Endothelial cell of umbilical vein (primary cell): Measurements from ENCODE around the gene ZMYM1. TPM values are rescaled to one million over a fixed set of nuclear protein-coding genes. Genes with fewer than 3 reads are reported as not detected.

Source experiments
- BruUV-seq: library from RNA; stranded (reverse); fragments of 400-500 nt; replicated peaks from 2 replicates; lab custom pipeline; 2021; lab: Mats Ljungman, UMichigan
- CTCF ChIA-PET: fragments of 300-600, 350-600 bp; sonication (Branson Sonifier 250); formaldehyde crosslinking; loops from one replicate; lab custom pipeline; 2021; ENCODE audit warnings: antibody characterized with exemption, inconsistent platforms; lab: Charles Lee
- POLR2A ChIA-PET: fragments of 300-600, 350-600 bp; sonication (Branson Sonifier 250); formaldehyde crosslinking; loops from one replicate; lab custom pipeline; 2021; ENCODE audit warnings: antibody characterized with exemption, inconsistent platforms; lab: Charles Lee
- DNase-seq: peaks from one replicate; pipeline ENCODE4 v3.0.0-alpha.2; 2011; ENCODE audit warnings: low read depth, low spot score
- FAIRE-seq: peaks from 2 replicates; lab custom pipeline; 2011; peaks lifted over from hg19 to GRCh38; lab: Jason Lieb, UNC
- H2AFZ ChIP-seq: 2 replicates; pipeline ENCODE4 v1.6.0; 2012; ENCODE audit warnings: low read depth, low read length, control low read depth, inconsistent platforms
- H3K27ac ChIP-seq: 2 replicates; pipeline ENCODE4 v1.5.1; 2011; ENCODE audit warnings: low read depth, mild to moderate bottlenecking, control low read depth, low read length, moderate library complexity; ENCODE audit not compliant: insufficient read depth
- H3K27me3 ChIP-seq, 2 experiments: 2 replicates each; pipeline versions ENCODE4 v1.6.0 to v1.6.1; 2011; ENCODE audit warnings: low read length in 2 of 2, mixed read lengths in 1 of 2; ENCODE audit not compliant: control insufficient read depth in 2 of 2, insufficient read depth in 2 of 2
- H3K36me3 ChIP-seq, 2 experiments: 2 replicates in 1 of 2; 3 replicates in 1 of 2; pipeline ENCODE4 v1.5.1; 2011; ENCODE audit warnings: low read length in 2 of 2, mild to moderate bottlenecking in 1 of 2, moderate library complexity in 1 of 2; ENCODE audit not compliant: control insufficient read depth in 2 of 2, insufficient read depth in 2 of 2; ENCODE audit errors: extremely low read depth in 1 of 2
- H3K4me1 ChIP-seq: 3 replicates; pipeline ENCODE4 v1.5.1; 2011; ENCODE audit warnings: mild to moderate bottlenecking, low read length; ENCODE audit not compliant: control insufficient read depth, insufficient read depth; ENCODE audit errors: extremely low read depth
- H3K4me2 ChIP-seq: 2 replicates; pipeline ENCODE4 v1.6.1; 2011; ENCODE audit warnings: low read length, control low read depth, mixed read lengths; ENCODE audit not compliant: insufficient read depth
- H3K4me3 ChIP-seq, 3 experiments: fragments of 200-600 bp in 1 of 3; sonication (generic), shearing (Covaris generic) in 1 of 3; replicated peaks in 1 of 3; 2 replicates each; pipeline ENCODE4 v1.5.1; 2011 to 2016; ENCODE audit warnings: control low read depth in 3 of 3, low read length in 3 of 3, mild to moderate bottlenecking in 2 of 3, inconsistent platforms in 1 of 3, low read depth in 1 of 3, moderate library complexity in 1 of 3; ENCODE audit not compliant: insufficient read depth in 1 of 3
- H3K79me2 ChIP-seq: 2 replicates; pipeline ENCODE4 v1.6.0; 2012; ENCODE audit warnings: low read length, inconsistent platforms; ENCODE audit not compliant: control insufficient read depth, insufficient read depth
- H3K9ac ChIP-seq: replicated peaks from 2 replicates; pipeline ENCODE3; 2011; ENCODE audit warnings: low read length, control low read depth; ENCODE audit not compliant: insufficient read depth; ENCODE audit errors: extremely low read depth
- H3K9me1 ChIP-seq: replicated peaks from 3 replicates; pipeline ENCODE4 v1.6.0; 2011; ENCODE audit warnings: mild to moderate bottlenecking, low read length; ENCODE audit not compliant: control insufficient read depth, insufficient read depth; ENCODE audit errors: extremely low read depth
- H3K9me3 ChIP-seq: replicated peaks from 2 replicates; pipeline ENCODE4 v1.5.1; 2012; ENCODE audit warnings: low read length, inconsistent platforms; ENCODE audit not compliant: control insufficient read depth, insufficient read depth
- H4K20me1 ChIP-seq: replicated peaks from 2 replicates; pipeline ENCODE3; 2011; ENCODE audit warnings: mild to moderate bottlenecking, low read length; ENCODE audit not compliant: control insufficient read depth, insufficient read depth; ENCODE audit errors: extremely low read depth
- CTCF ChIP-seq, 2 donors: IDR thresholded peaks; 1 replicate in 1 of 2; 2 replicates in 1 of 2; pipeline ENCODE4 v1.5.1; 2011; ENCODE audit warnings: low read length in 2 of 2, mild to moderate bottlenecking in 2 of 2, moderate library complexity in 2 of 2, control low read depth in 1 of 2, inconsistent platforms in 1 of 2, low read depth in 1 of 2; ENCODE audit not compliant: insufficient read depth in 1 of 2; ENCODE audit errors: extremely low read depth in 1 of 2
- EZH2 ChIP-seq: IDR thresholded peaks from 2 replicates; pipeline ENCODE4 v1.6.1; 2012; ENCODE audit warnings: borderline replicate concordance, low read depth, mild to moderate bottlenecking, moderate library complexity, low read length, inconsistent platforms; ENCODE audit not compliant: severe bottlenecking
- FOS ChIP-seq: IDR thresholded peaks from 2 replicates; pipeline ENCODE4 v1.6.1; 2011; ENCODE audit warnings: mild to moderate bottlenecking, low read length, moderate library complexity, borderline replicate concordance; ENCODE audit not compliant: insufficient read depth
- GATA2 ChIP-seq: IDR thresholded peaks from 2 replicates; pipeline ENCODE4 v1.7.0; 2011; ENCODE audit warnings: low read depth, mild to moderate bottlenecking, moderate library complexity, mixed read lengths, low read length; ENCODE audit not compliant: insufficient read length, insufficient read depth
- JUN ChIP-seq: IDR thresholded peaks from 2 replicates; pipeline ENCODE4 v1.6.1; 2011; ENCODE audit warnings: borderline replicate concordance, low read depth; ENCODE audit not compliant: insufficient read length, insufficient read depth
- MAX ChIP-seq: IDR thresholded peaks from 2 replicates; pipeline ENCODE4 v1.6.1; 2011; ENCODE audit not compliant: insufficient read depth, insufficient read length
- MYC ChIP-seq: IDR thresholded peaks from one replicate; pipeline ENCODE4 v1.6.1; 2011; ENCODE audit warnings: mild to moderate bottlenecking, low read depth, low read length
- POLR2A ChIP-seq: IDR thresholded peaks from 2 replicates; pipeline ENCODE4 v1.6.1; 2012; ENCODE audit warnings: low read depth, mild to moderate bottlenecking, control low read depth, low read length
- POLR2AphosphoS5 ChIP-seq: IDR thresholded peaks from 2 replicates; pipeline ENCODE4 v1.6.1; 2012; ENCODE audit warnings: low read depth, mild to moderate bottlenecking, control low read depth, low read length, moderate library complexity; ENCODE audit not compliant: insufficient read depth
- dilution Hi-C: fragments of 300-500 bp; cut with MboI; formaldehyde crosslinking; loops from one replicate; pipeline ENCODE4 v1.15.0; 2019; ENCODE audit warnings: low sequenced_read_pairs; ENCODE audit not compliant: extremely low pct_ligation_motif_present
- intact Hi-C: fragments of 100-400 bp; cut with micrococcal nuclease; formaldehyde crosslinking; loops from one replicate; pipeline ENCODE4 v1.10.0; 2022
- polyA plus RNA-seq, 4 experiments: library from polyadenylated mRNA; depleted of rRNA in 3 of 4; stranded (reverse) in 3 of 4; unstranded in 1 of 4; fragments of >200 nt; gene quantifications; 2 replicates each; pipeline versions ENCODE4 v1.2.1 to v1.2.3, GENCODE V29; 2011 to 2012; ENCODE audit warnings: missing spikeins in 1 of 4
- total RNA-seq: library from RNA; stranded (reverse); gene quantifications from 2 replicates; pipeline ENCODE4 v1.2.3, GENCODE V29; 2021

ZMYM1 gene
- total and polyA plus RNA-seq, 2 donors (not counting 3 experiments of a cell fraction or from before 2014, with no cell fraction given) = 5.8 to 21.4 TPM

- Histone ChIP-seq H3K79me2 (no peaks in the 10 kb centered on the region), H3K9me1 (no peaks in the 10 kb centered on the region), H3K27me3 (no peaks in the 10 kb centered on the region), H3K4me1 (no peaks in the 10 kb centered on the region), H3K9me3 (no peaks in the 10 kb centered on the region), H3K4me3 (no peak overlapping the region), H3K36me3 (no peaks in the 10 kb centered on the region), H3K27ac (no peak overlapping the region), H2AFZ (no peak overlapping the region), H3K4me2 (no peak overlapping the region), H4K20me1 (no peaks in the 10 kb centered on the region), H3K9ac (no peak overlapping the region)
- intact Hi-C loops (no loop called here), dilution Hi-C loops (no loop called here)
- DNase-seq = no peak
- no peak for TF ChIP-seq FOS
- TF ChIP-seq EZH2 = no peak
- TF ChIP-seq MAX = no peak
- TF ChIP-seq CTCF (IDR thresholded peaks at IDR 0.05; ENCODE audit: extremely low read depth in 1 of 2, insufficient read depth in 1 of 2, low read depth in 1 of 2, low read length in 2 of 2) = no peak
- CTCF ChIA-PET = no interaction called here
- POLR2A ChIA-PET = no interaction called here
- FAIRE-seq = no peak
- no TSS peak for BruUV-seq
Measured at GRCh38 chr1:35036621-35037020, 42.6 kb upstream of the ZMYM1 start.

GRCh38 chr1:35037206-35037605 lies 42.0 kb upstream of the ZMYM1 start:
- H3K9ac ChIP-seq = no peak overlapping the region
- FAIRE-seq (no peak), DNase-seq (no peak)
- H3K36me3 ChIP-seq = no peaks in the 10 kb centered on the region
- BruUV-seq = no TSS peak
- H3K9me3 ChIP-seq = no peaks in the 10 kb centered on the region
- ChIA-PET POLR2A (no interaction called here), CTCF (no interaction called here)
- no peaks in the 10 kb centered on the region for H3K4me1 ChIP-seq
- dilution Hi-C loops (no loop called here), intact Hi-C loops (no loop called here)
- no peaks in the 10 kb centered on the region for H3K27me3 ChIP-seq
- no peaks in the 10 kb centered on the region for H3K79me2 ChIP-seq
- H3K4me2 ChIP-seq = no peak overlapping the region
- TF ChIP-seq POLR2AphosphoS5 (no peak), GATA2 (no peak), JUN (no peak), POLR2A (no peak), CTCF (IDR thresholded peaks at IDR 0.05; ENCODE audit: extremely low read depth in 1 of 2, insufficient read depth in 1 of 2, low read depth in 1 of 2, low read length in 2 of 2) (no peak), MYC (no peak), MAX (no peak), FOS (no peak), EZH2 (no peak)
- H3K4me3 ChIP-seq = no peak overlapping the region
- no peaks in the 10 kb centered on the region for H3K9me1 ChIP-seq
- no peaks in the 10 kb centered on the region for H4K20me1 ChIP-seq
- no peak overlapping the region for H2AFZ ChIP-seq
- H3K27ac ChIP-seq = no peak overlapping the region
